ENCODE results near the gene RAB44.

DNA sequence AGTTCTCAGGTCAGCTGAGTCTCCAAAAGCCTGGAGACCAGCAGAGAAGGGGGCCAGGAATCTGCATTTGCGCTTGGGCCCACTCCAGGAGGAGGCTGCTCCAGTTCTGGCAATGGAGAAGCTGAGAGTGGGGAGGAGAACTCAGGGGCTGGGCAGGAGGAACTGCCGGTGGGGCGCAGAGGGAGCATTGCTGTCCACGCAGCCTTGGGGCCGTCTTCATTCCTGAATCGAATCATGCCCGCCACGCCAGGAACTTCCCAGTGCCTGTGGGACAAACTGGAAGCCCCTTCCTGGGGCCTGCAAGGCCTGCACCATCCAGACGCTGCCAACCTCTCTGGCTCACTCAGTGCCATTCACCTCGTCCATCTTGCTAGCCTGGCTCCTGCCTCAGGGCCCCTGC, 16.9 kb downstream of the RAB44 start:
- TF ChIP-seq FOXA1 (IDR thresholded peaks at IDR 0.05) (no peak), FOXA1 (CRISPR knock-in tag; IDR thresholded peaks at IDR 0.05) (no peak), ZNF839 (CRISPR knock-in tag; IDR thresholded peaks at IDR 0.05; ENCODE audit: borderline replicate concordance) (no peak), RFX5 (IDR thresholded peaks at IDR 0.05; ENCODE audit: low read depth, low read length) (no peak), KLF16 (CRISPR knock-in tag; IDR thresholded peaks at IDR 0.05) (no peak), ZNF580 (CRISPR knock-in tag; IDR thresholded peaks at IDR 0.05; ENCODE audit: borderline replicate concordance, low read depth) (no peak), ZFP37 (CRISPR knock-in tag; IDR thresholded peaks at IDR 0.05; ENCODE audit: borderline replicate concordance) (no peak), MAFF (IDR thresholded peaks at IDR 0.05; ENCODE audit: low read depth, low read length) (no peak)
- TF ChIP-seq, protein P1, sequence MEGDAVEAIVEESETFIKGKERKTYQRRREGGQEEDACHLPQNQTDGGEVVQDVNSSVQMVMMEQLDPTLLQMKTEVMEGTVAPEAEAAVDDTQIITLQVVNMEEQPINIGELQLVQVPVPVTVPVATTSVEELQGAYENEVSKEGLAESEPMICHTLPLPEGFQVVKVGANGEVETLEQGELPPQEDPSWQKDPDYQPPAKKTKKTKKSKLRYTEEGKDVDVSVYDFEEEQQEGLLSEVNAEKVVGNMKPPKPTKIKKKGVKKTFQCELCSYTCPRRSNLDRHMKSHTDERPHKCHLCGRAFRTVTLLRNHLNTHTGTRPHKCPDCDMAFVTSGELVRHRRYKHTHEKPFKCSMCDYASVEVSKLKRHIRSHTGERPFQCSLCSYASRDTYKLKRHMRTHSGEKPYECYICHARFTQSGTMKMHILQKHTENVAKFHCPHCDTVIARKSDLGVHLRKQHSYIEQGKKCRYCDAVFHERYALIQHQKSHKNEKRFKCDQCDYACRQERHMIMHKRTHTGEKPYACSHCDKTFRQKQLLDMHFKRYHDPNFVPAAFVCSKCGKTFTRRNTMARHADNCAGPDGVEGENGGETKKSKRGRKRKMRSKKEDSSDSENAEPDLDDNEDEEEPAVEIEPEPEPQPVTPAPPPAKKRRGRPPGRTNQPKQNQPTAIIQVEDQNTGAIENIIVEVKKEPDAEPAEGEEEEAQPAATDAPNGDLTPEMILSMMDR (CRISPR knock-in tag; IDR thresholded peaks at IDR 0.05) = no peak
- TF ChIP-seq, protein P2, sequence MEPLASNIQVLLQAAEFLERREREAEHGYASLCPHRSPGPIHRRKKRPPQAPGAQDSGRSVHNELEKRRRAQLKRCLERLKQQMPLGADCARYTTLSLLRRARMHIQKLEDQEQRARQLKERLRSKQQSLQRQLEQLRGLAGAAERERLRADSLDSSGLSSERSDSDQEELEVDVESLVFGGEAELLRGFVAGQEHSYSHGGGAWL (CRISPR knock-in tag; IDR thresholded peaks at IDR 0.05) = no peak
- TF ChIP-seq, protein P3, sequence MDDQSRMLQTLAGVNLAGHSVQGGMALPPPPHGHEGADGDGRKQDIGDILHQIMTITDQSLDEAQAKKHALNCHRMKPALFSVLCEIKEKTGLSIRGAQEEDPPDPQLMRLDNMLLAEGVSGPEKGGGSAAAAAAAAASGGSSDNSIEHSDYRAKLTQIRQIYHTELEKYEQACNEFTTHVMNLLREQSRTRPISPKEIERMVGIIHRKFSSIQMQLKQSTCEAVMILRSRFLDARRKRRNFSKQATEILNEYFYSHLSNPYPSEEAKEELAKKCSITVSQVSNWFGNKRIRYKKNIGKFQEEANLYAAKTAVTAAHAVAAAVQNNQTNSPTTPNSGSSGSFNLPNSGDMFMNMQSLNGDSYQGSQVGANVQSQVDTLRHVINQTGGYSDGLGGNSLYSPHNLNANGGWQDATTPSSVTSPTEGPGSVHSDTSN (CRISPR knock-in tag; IDR thresholded peaks at IDR 0.05; ENCODE audit: borderline replicate concordance) = no peak
- TF ChIP-seq, protein P4, sequence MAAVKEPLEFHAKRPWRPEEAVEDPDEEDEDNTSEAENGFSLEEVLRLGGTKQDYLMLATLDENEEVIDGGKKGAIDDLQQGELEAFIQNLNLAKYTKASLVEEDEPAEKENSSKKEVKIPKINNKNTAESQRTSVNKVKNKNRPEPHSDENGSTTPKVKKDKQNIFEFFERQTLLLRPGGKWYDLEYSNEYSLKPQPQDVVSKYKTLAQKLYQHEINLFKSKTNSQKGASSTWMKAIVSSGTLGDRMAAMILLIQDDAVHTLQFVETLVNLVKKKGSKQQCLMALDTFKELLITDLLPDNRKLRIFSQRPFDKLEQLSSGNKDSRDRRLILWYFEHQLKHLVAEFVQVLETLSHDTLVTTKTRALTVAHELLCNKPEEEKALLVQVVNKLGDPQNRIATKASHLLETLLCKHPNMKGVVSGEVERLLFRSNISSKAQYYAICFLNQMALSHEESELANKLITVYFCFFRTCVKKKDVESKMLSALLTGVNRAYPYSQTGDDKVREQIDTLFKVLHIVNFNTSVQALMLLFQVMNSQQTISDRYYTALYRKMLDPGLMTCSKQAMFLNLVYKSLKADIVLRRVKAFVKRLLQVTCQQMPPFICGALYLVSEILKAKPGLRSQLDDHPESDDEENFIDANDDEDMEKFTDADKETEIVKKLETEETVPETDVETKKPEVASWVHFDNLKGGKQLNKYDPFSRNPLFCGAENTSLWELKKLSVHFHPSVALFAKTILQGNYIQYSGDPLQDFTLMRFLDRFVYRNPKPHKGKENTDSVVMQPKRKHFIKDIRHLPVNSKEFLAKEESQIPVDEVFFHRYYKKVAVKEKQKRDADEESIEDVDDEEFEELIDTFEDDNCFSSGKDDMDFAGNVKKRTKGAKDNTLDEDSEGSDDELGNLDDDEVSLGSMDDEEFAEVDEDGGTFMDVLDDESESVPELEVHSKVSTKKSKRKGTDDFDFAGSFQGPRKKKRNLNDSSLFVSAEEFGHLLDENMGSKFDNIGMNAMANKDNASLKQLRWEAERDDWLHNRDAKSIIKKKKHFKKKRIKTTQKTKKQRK (IDR thresholded peaks at IDR 0.05; ENCODE audit: low read length) = no peak
- TF ChIP-seq, protein P5, sequence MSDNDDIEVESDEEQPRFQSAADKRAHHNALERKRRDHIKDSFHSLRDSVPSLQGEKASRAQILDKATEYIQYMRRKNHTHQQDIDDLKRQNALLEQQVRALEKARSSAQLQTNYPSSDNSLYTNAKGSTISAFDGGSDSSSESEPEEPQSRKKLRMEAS (IDR thresholded peaks at IDR 0.05) = no peak
